AML-193 (cell line): Measurements from ENCODE around the gene ERC1.

Source experiments
- DNase-seq, 2 experiments: peaks; one replicate each; lab custom pipeline; 2025; lab: John Stamatoyannopoulos, UW

Gene ERC1

DNA sequence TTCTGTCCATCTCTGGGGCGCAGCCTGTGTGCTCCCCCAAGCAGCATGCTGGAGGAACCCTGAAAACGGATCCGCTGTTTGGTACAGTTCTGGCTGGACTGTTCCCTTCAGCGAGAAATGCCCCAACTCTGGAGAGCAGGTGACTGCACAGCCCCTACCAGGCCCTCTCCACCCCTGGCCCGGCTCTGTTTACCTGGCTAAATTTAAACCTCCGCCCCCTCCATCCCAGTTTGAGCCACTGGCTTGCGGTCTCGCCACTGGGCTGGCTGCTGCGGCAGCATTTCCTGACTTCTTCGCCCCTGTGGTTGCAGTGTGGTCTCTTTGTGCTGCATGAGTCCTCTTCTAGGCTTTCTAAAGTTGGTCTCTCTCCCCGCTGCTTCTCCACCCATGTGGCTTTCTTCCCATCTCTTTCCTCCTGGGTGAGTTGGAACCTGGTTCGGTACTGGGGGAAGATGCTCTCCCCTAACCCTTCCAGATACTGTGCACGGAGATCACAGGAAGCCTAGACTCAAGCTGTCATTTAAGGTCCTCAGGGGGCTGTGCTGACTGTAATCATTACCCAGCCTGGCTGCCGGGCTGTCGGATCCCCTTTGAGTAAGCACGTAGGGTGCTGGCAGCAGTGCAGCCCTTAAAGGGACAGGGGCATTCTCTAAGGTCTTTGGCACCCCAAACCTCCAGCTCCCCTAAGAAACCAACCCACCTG, 542.7 kb downstream of the ERC1 start:
- DNase-seq, result peak; percentile 28 to 42

DNA sequence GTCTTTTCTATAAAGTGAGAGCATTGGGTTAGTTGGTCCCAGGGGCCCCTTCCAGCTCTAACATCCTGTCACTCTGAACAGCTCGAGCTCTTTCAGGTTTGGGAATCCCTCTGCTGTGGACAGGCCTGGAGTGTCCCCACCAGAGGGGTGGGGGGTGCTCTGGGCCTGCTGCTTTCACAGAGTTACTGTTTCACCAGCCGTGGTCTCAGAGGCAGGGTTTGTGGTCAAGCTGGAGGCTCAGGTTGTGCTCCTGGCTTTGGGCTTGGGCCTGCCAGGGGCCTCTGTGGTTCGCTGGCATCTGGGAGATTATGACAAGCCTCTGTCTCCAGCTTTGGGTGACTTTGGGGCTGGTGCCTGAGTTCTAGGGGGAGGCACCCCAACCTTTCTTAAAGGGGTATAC, 543.7 kb downstream of the ERC1 start:
- DNase-seq, result no peak

DNA sequence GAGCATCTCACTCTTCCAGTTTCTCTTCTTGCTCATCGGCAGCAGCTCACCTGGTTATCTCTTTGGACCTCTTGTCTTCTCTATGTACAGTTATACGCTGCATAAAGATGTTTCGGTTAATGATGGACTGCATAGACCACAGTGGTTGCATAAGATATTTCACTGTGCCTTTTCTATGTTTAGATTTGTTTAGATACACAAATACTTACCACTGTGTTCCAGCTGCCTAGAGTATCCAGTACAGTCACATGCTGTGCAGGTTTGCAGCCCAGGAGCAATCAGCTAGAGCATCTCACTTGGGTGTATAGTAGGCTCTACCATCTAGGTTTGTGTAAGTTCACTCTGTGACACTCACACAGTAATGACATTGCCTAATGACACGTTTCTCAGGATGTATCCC, 545.8 kb downstream of the ERC1 start:
- no peak for DNase-seq

DNA sequence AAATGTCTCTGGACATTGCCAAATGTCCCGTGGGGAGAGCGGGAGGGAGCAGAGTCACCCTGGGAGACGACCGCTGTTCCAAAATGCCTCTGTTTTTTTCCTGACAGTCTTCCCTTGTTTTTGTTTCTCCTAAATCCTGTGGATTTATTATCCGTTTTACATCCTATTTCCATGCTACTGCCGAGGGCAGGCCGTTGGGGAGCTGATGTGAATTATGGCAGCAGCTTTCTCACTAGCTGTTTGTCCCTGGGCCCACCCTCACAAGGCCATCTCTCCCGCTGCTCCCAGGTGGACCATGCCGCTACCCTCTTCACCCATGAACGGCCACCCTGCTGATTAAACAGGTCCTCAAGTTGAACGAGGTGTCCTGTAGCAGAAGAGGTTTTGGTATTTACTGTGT, 548.1 kb downstream of the ERC1 start:
- no peak for DNase-seq

DNA sequence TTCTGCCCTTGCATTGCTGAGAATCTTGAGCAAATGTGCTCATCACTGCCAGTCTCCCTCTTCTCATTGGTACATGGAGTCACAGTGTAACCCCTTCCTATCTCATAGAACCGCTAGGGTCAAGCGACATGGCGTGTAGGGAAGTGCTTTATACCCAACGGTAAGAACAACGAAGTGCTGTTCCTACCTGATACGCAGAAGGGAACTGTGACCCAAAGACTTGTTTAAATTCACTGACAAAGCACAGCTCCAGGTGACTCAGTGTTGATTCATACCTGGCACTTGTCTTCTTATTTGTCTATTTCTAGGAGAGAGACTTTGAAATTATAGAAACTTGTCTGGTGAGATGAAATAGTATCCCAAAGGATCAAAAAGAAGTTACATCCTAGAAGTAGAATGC, 549.7 kb downstream of the ERC1 start:
- no peak for DNase-seq

DNA sequence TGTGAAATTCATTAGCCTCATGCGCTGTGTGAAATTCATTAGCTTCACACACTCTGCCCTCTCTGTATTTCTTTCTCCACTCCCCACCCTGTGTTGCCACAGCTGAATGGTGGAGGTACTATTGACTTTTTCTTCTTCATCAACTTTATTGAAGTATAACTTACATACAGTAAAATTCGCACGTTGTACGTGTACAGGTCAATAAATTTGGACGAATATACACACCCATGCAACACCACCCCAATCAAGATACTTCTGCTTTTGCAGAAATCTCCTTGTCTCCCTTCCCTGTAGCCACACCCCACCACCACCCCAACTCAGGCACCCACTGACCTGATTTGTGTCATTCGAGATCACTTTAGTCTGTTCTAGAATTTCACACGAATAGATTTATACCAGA, 551.6 kb downstream of the ERC1 start:
- no peak for DNase-seq

DNA sequence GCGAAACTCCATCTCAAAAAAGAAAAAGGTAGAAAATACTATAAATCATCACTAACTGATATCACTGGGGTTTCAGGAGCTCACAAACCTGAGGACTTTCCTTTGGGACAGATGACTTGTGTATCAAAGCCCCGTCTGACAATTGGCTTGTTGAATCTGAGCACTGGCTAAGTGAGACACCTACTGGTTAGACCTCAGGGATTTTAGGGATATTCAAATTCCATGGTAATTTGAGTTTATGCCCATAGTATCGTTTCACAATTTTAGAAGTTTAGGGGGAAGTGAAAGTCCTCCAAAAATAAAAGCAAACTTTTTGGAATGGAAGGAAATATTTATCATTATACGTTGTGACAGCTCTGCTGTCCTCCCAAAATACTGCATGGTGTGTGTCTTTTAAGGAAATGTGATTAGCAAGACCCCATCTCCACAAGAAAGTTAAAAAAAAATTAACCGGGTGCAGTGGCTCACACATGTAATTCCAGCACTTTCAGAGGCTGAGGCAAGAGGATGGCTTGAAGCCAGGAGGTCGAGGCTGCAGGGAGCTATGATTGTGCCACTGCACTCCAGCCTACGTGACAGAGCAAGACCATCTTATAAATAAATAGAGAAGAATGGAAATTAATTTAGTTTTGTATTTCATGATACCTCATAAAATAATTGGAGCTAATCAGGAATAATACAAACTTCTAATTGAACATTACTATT, 554.1 kb downstream of the ERC1 start:
- peak; percentile 20 to 29 for DNase-seq
